Sigmoid colon (tissue), 4 donors: Measurements from ENCODE around the gene TMEM132D.

Experiments
- EP300 ChIP-seq, 4 donors: sonication (generic); formaldehyde crosslinking; IDR thresholded peaks; one replicate each; pipeline ENCODE4 v1.6.1; 2017; ENCODE audit warnings: antibody characterized with exemption in 4 of 4
- POLR2A ChIP-seq, 2 donors: fragments of 450-650 bp; IDR thresholded peaks; one replicate each; pipeline ENCODE4 v1.6.1; 2016; ENCODE audit warnings: antibody characterized with exemption in 2 of 2, mild to moderate bottlenecking in 2 of 2, moderate library complexity in 2 of 2

GRCh38 chr12:129496226-129496625 lies 407.6 kb downstream of the TMEM132D start:
- TF ChIP-seq EP300 (IDR thresholded peaks at IDR 0.05) (no peak), POLR2A (IDR thresholded peaks at IDR 0.05) (no peak)
